Measurements from ENCODE around the gene EFCAB6. TPM values are rescaled to one million over a fixed set of nuclear protein-coding genes. Genes with fewer than 3 reads are reported as not detected.

EFCAB6 gene
- total RNA-seq, 1 experiment from 2014 or later = 0.94 TPM

GRCh38 chr22:43841742-43842141, 29.6 kb upstream of the EFCAB6 start (continued):
- TF ChIP-seq MLX (CRISPR knock-in tag; IDR thresholded peaks at IDR 0.05) = no peak
- TF ChIP-seq ETV6 (CRISPR knock-in tag; IDR thresholded peaks at IDR 0.05) = no peak
- no peak for TF ChIP-seq STAT6 (CRISPR knock-in tag; conservative IDR thresholded peaks at IDR 0.05; ENCODE audit: low read depth)
- no peak for TF ChIP-seq ZNF396 (CRISPR knock-in tag; IDR thresholded peaks at IDR 0.05; ENCODE audit: borderline replicate concordance)
- no peak for TF ChIP-seq ZNF512 (CRISPR knock-in tag; IDR thresholded peaks at IDR 0.05; ENCODE audit: borderline replicate concordance)
- no peak for TF ChIP-seq CBFB (CRISPR knock-in tag; IDR thresholded peaks at IDR 0.05; ENCODE audit: low read depth)
- TF ChIP-seq ATF3 (CRISPR knock-in tag; conservative IDR thresholded peaks at IDR 0.05) = no peak
- no peak for TF ChIP-seq E2F5 (CRISPR knock-in tag; IDR thresholded peaks at IDR 0.05)
- no peak for TF ChIP-seq NR1H2 (CRISPR knock-in tag; IDR thresholded peaks at IDR 0.05)
- no peak for TF ChIP-seq ZNF121 (CRISPR knock-in tag; IDR thresholded peaks at IDR 0.05)
- TF ChIP-seq ZNF317 (CRISPR knock-in tag; IDR thresholded peaks at IDR 0.05; ENCODE audit: borderline replicate concordance, low read depth) = no peak
- TF ChIP-seq CTCF (IDR thresholded peaks at IDR 0.05) = no peak

- Mint-ChIP-seq H3K27me3 (ENCODE audit: low read depth) (no peaks in the 10 kb centered on the region), H3K36me3 (peaks cover 7% of the 10 kb centered on the region; the same call in 1 of the 2 replicates), H3K4me1 (peaks cover 6% of the 10 kb centered on the region), H3K9me3 (no peaks in the 10 kb centered on the region), H3K4me3 (no peak overlapping the region), H3K27ac (peak overlapping the region; percentile 63; the same call in 1 of the 2 replicates)
- DNase-seq (ENCODE audit: low spot score) = no peak
- ChIA-PET POLR2A (no interaction called here), CTCF (interaction anchor here (1.0 kb wide), 1 partner anchor 42 kb away, joined by 3 read pairs; no protein-coding TSS in a partner anchor)
- TF ChIP-seq SMAD4 (CRISPR knock-in tag; IDR thresholded peaks at IDR 0.05) = no peak
- TF ChIP-seq ZNF138 (CRISPR knock-in tag; conservative IDR thresholded peaks at IDR 0.05) = no peak
- TF ChIP-seq CREB1 (CRISPR knock-in tag; IDR thresholded peaks at IDR 0.05) = no peak
- no peak for TF ChIP-seq NR2C2 (CRISPR knock-in tag; IDR thresholded peaks at IDR 0.05)
- TF ChIP-seq RORB (CRISPR knock-in tag; IDR thresholded peaks at IDR 0.05) = no peak
- TF ChIP-seq GTF2I (CRISPR knock-in tag; conservative IDR thresholded peaks at IDR 0.05) = no peak
- TF ChIP-seq ESRRA (CRISPR knock-in tag; IDR thresholded peaks at IDR 0.05; ENCODE audit: borderline replicate concordance) = no peak
- TF ChIP-seq KAT7 (CRISPR knock-in tag; IDR thresholded peaks at IDR 0.05; ENCODE audit: borderline replicate concordance) = no peak
- no peak for TF ChIP-seq ZNF281 (CRISPR knock-in tag; IDR thresholded peaks at IDR 0.05)
- ATAC-seq = no peak
These were observed 28.7 kb upstream of the EFCAB6 start for GRCh38 chr22:43840851-43841250.
